Measurements from ENCODE around the gene ABLIM3.

The ABLIM3 gene

DNA sequence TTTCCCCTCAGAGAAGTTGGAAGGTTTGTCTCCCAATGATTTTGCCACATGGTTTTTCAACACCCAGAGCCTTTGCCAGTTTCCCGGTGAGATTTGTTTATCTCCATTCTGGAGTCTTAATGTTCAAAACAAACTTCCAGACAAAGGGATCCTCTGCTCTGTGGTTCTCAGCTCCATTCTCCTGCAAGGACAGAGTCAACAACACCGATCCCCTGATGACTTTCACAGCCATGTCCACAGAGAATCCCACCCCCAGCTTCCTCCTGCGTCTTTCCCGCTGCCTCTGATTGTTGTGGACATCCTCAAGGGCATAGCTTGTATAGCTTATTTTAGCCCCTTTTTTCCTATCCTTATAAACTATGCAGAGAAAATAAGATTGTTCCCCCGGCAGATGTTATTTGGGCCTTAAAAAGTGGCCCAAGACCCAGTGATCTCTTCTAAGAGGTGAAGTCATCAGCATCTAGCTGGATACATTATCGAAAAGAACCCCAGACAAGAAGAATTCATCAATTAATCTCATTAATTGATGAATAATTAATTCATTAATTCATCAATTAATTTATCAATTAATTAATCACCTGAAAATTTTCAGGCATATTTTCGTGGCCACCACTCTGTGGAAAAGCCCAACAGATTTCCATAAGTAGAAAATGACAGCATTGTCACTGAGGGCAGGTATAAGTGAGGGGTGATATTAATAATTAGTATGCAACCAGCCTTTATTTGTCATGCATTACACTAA is 2.9 kb upstream of the ABLIM3 start:
- no peak for ATAC-seq
- TF ChIP-seq ZFP3 (CRISPR knock-in tag; IDR thresholded peaks at IDR 0.05) = no peak
- TF ChIP-seq, protein P1, sequence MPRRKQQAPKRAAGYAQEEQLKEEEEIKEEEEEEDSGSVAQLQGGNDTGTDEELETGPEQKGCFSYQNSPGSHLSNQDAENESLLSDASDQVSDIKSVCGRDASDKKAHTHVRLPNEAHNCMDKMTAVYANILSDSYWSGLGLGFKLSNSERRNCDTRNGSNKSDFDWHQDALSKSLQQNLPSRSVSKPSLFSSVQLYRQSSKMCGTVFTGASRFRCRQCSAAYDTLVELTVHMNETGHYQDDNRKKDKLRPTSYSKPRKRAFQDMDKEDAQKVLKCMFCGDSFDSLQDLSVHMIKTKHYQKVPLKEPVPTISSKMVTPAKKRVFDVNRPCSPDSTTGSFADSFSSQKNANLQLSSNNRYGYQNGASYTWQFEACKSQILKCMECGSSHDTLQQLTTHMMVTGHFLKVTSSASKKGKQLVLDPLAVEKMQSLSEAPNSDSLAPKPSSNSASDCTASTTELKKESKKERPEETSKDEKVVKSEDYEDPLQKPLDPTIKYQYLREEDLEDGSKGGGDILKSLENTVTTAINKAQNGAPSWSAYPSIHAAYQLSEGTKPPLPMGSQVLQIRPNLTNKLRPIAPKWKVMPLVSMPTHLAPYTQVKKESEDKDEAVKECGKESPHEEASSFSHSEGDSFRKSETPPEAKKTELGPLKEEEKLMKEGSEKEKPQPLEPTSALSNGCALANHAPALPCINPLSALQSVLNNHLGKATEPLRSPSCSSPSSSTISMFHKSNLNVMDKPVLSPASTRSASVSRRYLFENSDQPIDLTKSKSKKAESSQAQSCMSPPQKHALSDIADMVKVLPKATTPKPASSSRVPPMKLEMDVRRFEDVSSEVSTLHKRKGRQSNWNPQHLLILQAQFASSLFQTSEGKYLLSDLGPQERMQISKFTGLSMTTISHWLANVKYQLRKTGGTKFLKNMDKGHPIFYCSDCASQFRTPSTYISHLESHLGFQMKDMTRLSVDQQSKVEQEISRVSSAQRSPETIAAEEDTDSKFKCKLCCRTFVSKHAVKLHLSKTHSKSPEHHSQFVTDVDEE (CRISPR knock-in tag; IDR thresholded peaks at IDR 0.05) = no peak
- TF ChIP-seq, protein P2, sequence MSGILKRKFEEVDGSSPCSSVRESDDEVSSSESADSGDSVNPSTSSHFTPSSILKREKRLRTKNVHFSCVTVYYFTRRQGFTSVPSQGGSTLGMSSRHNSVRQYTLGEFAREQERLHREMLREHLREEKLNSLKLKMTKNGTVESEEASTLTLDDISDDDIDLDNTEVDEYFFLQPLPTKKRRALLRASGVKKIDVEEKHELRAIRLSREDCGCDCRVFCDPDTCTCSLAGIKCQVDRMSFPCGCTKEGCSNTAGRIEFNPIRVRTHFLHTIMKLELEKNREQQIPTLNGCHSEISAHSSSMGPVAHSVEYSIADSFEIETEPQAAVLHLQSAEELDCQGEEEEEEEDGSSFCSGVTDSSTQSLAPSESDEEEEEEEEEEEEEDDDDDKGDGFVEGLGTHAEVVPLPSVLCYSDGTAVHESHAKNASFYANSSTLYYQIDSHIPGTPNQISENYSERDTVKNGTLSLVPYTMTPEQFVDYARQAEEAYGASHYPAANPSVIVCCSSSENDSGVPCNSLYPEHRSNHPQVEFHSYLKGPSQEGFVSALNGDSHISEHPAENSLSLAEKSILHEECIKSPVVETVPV (CRISPR knock-in tag; IDR thresholded peaks at IDR 0.05) = no peak
- TF ChIP-seq TOX (CRISPR knock-in tag; IDR thresholded peaks at IDR 0.05; ENCODE audit: borderline replicate concordance) = no peak
- TF ChIP-seq, protein P3, sequence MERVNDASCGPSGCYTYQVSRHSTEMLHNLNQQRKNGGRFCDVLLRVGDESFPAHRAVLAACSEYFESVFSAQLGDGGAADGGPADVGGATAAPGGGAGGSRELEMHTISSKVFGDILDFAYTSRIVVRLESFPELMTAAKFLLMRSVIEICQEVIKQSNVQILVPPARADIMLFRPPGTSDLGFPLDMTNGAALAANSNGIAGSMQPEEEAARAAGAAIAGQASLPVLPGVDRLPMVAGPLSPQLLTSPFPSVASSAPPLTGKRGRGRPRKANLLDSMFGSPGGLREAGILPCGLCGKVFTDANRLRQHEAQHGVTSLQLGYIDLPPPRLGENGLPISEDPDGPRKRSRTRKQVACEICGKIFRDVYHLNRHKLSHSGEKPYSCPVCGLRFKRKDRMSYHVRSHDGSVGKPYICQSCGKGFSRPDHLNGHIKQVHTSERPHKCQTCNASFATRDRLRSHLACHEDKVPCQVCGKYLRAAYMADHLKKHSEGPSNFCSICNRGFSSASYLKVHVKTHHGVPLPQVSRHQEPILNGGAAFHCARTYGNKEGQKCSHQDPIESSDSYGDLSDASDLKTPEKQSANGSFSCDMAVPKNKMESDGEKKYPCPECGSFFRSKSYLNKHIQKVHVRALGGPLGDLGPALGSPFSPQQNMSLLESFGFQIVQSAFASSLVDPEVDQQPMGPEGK (CRISPR knock-in tag; IDR thresholded peaks at IDR 0.05; ENCODE audit: borderline replicate concordance) = no peak
- TF ChIP-seq OSR1 (CRISPR knock-in tag; IDR thresholded peaks at IDR 0.05) = no peak
- TF ChIP-seq, protein P4, sequence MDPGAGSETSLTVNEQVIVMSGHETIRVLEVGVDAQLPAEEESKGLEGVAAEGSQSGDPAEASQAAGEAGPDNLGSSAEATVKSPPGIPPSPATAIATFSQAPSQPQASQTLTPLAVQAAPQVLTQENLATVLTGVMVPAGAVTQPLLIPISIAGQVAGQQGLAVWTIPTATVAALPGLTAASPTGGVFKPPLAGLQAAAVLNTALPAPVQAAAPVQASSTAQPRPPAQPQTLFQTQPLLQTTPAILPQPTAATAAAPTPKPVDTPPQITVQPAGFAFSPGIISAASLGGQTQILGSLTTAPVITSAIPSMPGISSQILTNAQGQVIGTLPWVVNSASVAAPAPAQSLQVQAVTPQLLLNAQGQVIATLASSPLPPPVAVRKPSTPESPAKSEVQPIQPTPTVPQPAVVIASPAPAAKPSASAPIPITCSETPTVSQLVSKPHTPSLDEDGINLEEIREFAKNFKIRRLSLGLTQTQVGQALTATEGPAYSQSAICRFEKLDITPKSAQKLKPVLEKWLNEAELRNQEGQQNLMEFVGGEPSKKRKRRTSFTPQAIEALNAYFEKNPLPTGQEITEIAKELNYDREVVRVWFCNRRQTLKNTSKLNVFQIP (CRISPR knock-in tag; IDR thresholded peaks at IDR 0.05; ENCODE audit: borderline replicate concordance, low read depth) = no peak
- TF ChIP-seq ZNF8 (CRISPR knock-in tag; IDR thresholded peaks at IDR 0.05) = no peak
- TF ChIP-seq ESRRG (CRISPR knock-in tag; IDR thresholded peaks at IDR 0.05) = no peak
- no peak for TF ChIP-seq ISL1 (CRISPR knock-in tag; IDR thresholded peaks at IDR 0.05)
- TF ChIP-seq GLIS3 (CRISPR knock-in tag; IDR thresholded peaks at IDR 0.05) = no peak
- TF ChIP-seq SNAI2 (CRISPR knock-in tag; IDR thresholded peaks at IDR 0.05) = no peak
- TF ChIP-seq ZC3H10 (CRISPR knock-in tag; IDR thresholded peaks at IDR 0.05) = no peak
- TF ChIP-seq RARB (CRISPR knock-in tag; IDR thresholded peaks at IDR 0.05) = no peak
- TF ChIP-seq, protein P5, sequence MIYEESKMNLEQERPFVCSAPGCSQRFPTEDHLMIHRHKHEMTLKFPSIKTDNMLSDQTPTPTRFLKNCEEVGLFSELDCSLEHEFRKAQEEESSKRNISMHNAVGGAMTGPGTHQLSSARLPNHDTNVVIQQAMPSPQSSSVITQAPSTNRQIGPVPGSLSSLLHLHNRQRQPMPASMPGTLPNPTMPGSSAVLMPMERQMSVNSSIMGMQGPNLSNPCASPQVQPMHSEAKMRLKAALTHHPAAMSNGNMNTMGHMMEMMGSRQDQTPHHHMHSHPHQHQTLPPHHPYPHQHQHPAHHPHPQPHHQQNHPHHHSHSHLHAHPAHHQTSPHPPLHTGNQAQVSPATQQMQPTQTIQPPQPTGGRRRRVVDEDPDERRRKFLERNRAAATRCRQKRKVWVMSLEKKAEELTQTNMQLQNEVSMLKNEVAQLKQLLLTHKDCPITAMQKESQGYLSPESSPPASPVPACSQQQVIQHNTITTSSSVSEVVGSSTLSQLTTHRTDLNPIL (CRISPR knock-in tag; IDR thresholded peaks at IDR 0.05; ENCODE audit: low read depth) = no peak
- no peak for TF ChIP-seq CSDC2 (CRISPR knock-in tag; IDR thresholded peaks at IDR 0.05)
- TF ChIP-seq PPARA (CRISPR knock-in tag; IDR thresholded peaks at IDR 0.05; ENCODE audit: borderline replicate concordance) = no peak
- TF ChIP-seq ZNF565 (CRISPR knock-in tag; conservative IDR thresholded peaks at IDR 0.05; ENCODE audit: low read depth) = no peak
- no peak for TF ChIP-seq ZNF70 (CRISPR knock-in tag; IDR thresholded peaks at IDR 0.05)
- TF ChIP-seq ARNTL (CRISPR knock-in tag; IDR thresholded peaks at IDR 0.05; ENCODE audit: borderline replicate concordance, low read depth) = no peak

DNA sequence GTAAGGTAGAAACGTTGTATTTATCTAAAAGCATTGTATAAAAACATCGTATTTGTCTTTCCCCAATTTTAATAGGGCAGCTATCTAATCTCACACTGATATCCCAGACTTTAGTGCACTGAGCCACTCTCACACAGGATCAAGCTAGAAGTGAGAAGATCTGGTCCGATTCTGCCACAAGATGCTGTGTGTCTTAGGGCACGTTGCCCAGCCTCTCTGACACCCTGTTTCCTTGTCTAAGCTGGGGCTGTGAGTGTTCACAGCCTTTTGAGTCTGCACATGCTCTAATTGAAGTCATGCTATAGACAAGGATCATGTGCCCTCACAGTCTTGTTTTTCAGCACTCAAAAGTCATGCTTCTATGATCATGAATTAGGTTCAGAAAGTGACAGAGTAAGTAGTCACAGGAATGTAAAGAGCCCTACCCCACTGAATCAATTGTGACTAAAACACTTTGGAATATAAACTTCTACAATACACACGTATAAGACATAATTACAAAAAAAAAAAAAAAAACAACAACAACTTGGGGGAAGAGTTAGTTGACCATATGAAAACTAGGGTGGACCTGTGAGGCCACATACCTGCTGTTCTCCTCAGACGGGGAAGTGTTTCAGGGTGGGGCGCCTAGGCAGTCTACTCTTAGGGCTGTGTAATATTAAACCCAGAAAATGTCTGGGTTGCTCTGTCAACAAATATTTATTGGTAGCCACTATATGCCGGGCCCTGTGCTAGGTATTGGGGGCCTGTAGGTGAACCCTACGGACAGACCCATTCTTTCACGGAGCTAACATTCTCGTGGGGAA is 893 bp upstream of the ABLIM3 start:
- ATAC-seq = no peak
- TF ChIP-seq ZFP3 (CRISPR knock-in tag; IDR thresholded peaks at IDR 0.05) = no peak
- TF ChIP-seq OSR1 (CRISPR knock-in tag; IDR thresholded peaks at IDR 0.05) = no peak
- no peak for TF ChIP-seq ZNF70 (CRISPR knock-in tag; IDR thresholded peaks at IDR 0.05)
- TF ChIP-seq ZNF8 (CRISPR knock-in tag; IDR thresholded peaks at IDR 0.05) = no peak
- TF ChIP-seq ESRRG (CRISPR knock-in tag; IDR thresholded peaks at IDR 0.05) = no peak
- TF ChIP-seq, protein P2 (CRISPR knock-in tag; IDR thresholded peaks at IDR 0.05) = no peak
- no peak for TF ChIP-seq ZC3H10 (CRISPR knock-in tag; IDR thresholded peaks at IDR 0.05)
- TF ChIP-seq, protein P5 (CRISPR knock-in tag; IDR thresholded peaks at IDR 0.05; ENCODE audit: low read depth) = no peak
- TF ChIP-seq, protein P1 (CRISPR knock-in tag; IDR thresholded peaks at IDR 0.05) = no peak

Data from SK-N-SH treated with all-trans-retinoic acid at 6 μM for 48 hours (cell line).